ENCODE data around the gene UBXN1. TPM values are rescaled to one million over a fixed set of nuclear protein-coding genes. Genes with fewer than 3 reads are reported as not detected.
A peak's percentile ranks its signal among the peaks of the same experiment; 100 is the strongest.

Gene UBXN1
- polyA plus RNA-seq (2012; ENCODE audit: missing spikeins) = 101 TPM

DNA sequence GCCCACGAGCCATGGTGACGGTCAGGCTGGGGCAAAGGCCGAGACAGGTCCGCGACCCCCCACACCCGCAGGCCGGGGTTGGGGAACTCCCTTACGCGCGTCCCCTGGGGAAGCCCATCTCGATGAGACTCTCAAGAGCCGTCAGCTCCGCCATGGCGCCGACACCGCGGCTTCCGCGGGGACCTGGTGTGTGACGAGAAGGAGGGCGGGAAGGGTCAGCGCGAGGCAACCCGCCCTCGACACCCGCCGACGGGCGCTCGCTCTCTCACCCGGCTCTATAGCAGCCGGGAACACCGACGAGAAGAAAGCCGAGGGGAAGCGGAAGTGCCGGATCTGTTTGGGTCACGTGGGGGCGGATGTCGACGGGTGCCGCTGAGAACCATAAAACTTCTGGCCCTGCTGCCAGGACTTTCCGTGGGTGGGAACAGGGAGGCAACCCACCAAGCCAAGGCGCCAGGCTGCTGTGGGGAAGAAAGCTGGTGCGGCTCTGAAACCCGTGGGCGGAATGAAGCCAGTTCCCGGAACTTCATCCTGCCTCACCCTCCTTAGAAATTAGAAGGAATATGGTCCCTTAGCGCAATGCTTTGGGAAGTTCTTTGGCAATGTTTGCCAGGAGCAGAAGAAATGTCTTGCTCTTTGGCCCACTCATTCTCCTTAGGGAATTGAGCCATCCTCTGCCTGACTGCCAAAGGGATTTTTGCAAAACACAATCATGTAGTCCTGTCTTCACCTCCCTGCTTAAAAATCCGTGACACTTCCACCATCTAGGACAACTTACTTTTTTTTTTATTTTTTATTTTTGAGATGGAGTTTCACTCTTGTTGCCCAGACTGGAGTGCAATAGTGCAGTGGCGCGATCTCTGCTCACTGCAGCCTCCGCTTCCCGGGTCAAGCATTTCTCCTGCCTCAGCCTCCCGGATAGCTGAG lies at the start of gene UBXN1:
Gene UBXN1 (minus strand): TSS at position 304 of the 927 bp plus-strand sequence. CDS start 150 bp downstream, at position 154.
- peak; percentile 91 for DNase-seq (ENCODE audit: insufficient read length)
- peak; percentile 80 for FAIRE-seq
- TF ChIP-seq TAF1 (IDR thresholded peaks at IDR 0.05; ENCODE audit: borderline replicate concordance, low read depth, low read length) = peak; percentile 73
- TF ChIP-seq POLR2A (IDR thresholded peaks at IDR 0.05; ENCODE audit: low read depth, low read length) = peak; percentile 91; the same call in 1 of the 2 replicates
- peak; percentile 93 for TF ChIP-seq POLR2AphosphoS5 (IDR thresholded peaks at IDR 0.05; ENCODE audit: low read depth, low read length)

GRCh38 chr11:62728171-62728988 lies 49.5 kb upstream of the UBXN1 start, which contains the start of gene TTC9C:
Gene TTC9C, plus strand, starts transcription at chr11:62728486. Its CDS starts 363 bp downstream, at chr11:62728849.
- peak; percentile 64; the same call in 1 of the 2 replicates for TF ChIP-seq POLR2AphosphoS5 (IDR thresholded peaks at IDR 0.05; ENCODE audit: low read depth, low read length)
- TF ChIP-seq TAF1 (IDR thresholded peaks at IDR 0.05; ENCODE audit: borderline replicate concordance, low read depth, low read length) = peak; percentile 14; the same call in 1 of the 2 replicates
- TF ChIP-seq POLR2A (IDR thresholded peaks at IDR 0.05; ENCODE audit: low read depth, low read length) = peak; percentile 69; the same call in 1 of the 2 replicates
- DNase-seq (ENCODE audit: insufficient read length) = peak; percentile 55
- peak; percentile 60 for FAIRE-seq

DNA sequence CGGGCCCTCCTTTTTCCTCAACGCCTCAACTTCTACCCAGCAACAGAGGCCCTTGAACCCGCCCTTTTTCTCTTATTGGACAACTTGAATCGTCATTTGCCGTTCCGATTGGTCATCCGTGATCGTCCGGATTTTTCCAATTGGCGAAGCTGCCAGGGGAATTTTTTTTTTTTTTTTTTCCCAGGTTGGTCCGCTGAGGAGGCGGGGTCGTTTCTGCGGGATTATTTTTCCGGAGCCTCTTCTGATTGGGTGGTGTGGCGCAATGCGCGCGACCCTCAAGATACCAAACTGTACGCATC lies 48.9 kb upstream of the UBXN1 start:
- DNase-seq (ENCODE audit: insufficient read length) (peak; percentile 58), FAIRE-seq (no peak)
- no peak for TF ChIP-seq TAF1 (IDR thresholded peaks at IDR 0.05; ENCODE audit: borderline replicate concordance, low read depth, low read length)
- no peak for TF ChIP-seq POLR2A (IDR thresholded peaks at IDR 0.05; ENCODE audit: low read depth, low read length)
- TF ChIP-seq POLR2AphosphoS5 (IDR thresholded peaks at IDR 0.05; ENCODE audit: low read depth, low read length) = no peak

DNA sequence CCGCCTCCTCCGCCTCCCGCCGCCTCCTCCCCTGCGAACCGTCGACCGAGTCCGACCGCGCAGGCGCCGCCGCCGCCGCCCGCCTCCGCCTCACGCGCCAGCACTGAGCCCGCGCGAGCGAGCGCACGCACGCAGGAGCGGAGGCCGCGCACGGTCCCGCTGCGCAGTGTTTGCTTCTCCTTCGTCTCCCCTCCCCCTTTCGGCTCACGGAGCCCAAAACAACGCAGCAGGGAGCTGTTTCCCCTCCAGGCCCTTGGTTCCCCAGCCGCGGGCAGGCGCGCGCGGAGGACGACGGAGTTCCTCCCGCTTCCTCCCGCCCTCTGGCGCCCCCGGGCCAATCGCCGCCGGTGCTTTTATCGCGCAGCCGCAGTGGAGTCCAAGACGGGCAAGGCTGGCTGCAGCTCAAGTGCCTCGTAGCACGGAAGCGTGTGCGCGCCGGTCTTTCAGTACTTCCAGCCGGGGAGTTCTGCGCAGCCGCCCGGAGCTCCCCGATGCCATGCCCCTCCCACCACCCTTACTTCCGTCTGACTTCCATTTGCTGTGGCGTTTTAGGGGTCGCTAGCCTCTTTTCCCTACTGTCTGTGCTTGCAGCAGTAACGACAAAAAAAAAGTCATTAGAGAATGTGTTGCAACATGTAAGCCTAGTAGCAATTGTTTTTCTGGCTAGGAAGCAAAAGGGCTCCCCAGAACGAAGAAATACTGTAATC lies 48.4 kb upstream of the UBXN1 start, which contains the start of gene HNRNPUL2:
Gene HNRNPUL2 (minus strand): TSS at position 293 of the 707 bp plus-strand sequence. CDS start 301 bp downstream, outside the sequence.
- TF ChIP-seq TAF1 (IDR thresholded peaks at IDR 0.05; ENCODE audit: borderline replicate concordance, low read depth, low read length) (no peak), POLR2A (IDR thresholded peaks at IDR 0.05; ENCODE audit: low read depth, low read length) (peak; percentile 98), POLR2AphosphoS5 (IDR thresholded peaks at IDR 0.05; ENCODE audit: low read depth, low read length) (peak; percentile 96)
- DNase-seq (ENCODE audit: insufficient read length) (peak; percentile 93), FAIRE-seq (peak; percentile 97)

- TF ChIP-seq TAF1 (IDR thresholded peaks at IDR 0.05; ENCODE audit: borderline replicate concordance, low read depth, low read length) (peak; percentile 41; the same call in 1 of the 2 replicates), POLR2A (IDR thresholded peaks at IDR 0.05; ENCODE audit: low read depth, low read length) (no peak)
- FAIRE-seq (no peak), DNase-seq (ENCODE audit: insufficient read length) (no peak)
These were observed 48.0 kb upstream of the UBXN1 start for GRCh38 chr11:62726915-62727164.

DNA sequence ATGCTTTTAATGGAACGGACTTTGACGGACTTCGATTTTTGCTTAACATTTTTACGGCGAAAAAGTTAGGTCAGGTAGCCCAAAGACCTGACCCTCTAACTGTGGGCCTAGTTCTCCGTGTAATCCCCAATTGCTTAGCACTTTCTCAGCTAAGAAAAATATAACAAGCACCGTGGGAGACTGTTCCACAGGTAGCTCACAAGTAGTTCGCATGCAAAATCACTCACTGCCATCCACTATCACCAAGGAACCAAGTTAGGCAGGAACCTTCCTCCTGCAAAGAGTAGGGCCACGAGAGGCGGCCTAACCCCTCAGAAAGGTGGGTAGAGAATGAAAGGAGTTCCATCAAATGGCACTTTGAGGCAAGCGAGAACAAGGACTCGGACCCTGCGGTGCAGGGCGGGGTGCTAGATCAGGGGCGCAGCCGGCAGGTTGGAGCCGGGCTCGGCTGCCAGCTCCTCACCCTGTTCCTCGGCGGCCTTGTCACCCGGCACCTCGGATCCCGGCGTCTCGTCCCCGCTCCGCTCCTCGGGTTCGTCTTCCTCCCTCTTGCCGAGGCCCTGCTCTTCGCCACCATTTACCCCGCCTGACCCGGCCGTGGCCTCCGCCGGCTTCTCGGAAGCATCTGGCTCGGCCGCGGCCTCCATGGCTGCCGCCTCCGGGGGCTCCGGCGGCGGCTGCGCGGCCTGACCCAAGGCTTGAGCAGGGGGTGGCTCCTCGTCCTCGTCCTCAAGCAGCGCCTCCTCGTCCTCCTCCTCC lies 47.5 kb upstream of the UBXN1 start:
- FAIRE-seq = peak; percentile 21
- no peak for TF ChIP-seq POLR2A (IDR thresholded peaks at IDR 0.05; ENCODE audit: low read depth, low read length)
- 0 out of 2 replicates have a peak, but pooled peaks have one; percentile 28 for TF ChIP-seq TAF1 (IDR thresholded peaks at IDR 0.05; ENCODE audit: borderline replicate concordance, low read depth, low read length)
- DNase-seq (ENCODE audit: insufficient read length) = no peak

- TF ChIP-seq POLR2A (IDR thresholded peaks at IDR 0.05; ENCODE audit: low read depth, low read length) (no peak), POLR2AphosphoS5 (IDR thresholded peaks at IDR 0.05; ENCODE audit: low read depth, low read length) (no peak), TAF1 (IDR thresholded peaks at IDR 0.05; ENCODE audit: borderline replicate concordance, low read depth, low read length) (no peak)
- FAIRE-seq (no peak), DNase-seq (ENCODE audit: insufficient read length) (no peak)
These were observed 46.8 kb upstream of the UBXN1 start for GRCh38 chr11:62725646-62726045.

DNA sequence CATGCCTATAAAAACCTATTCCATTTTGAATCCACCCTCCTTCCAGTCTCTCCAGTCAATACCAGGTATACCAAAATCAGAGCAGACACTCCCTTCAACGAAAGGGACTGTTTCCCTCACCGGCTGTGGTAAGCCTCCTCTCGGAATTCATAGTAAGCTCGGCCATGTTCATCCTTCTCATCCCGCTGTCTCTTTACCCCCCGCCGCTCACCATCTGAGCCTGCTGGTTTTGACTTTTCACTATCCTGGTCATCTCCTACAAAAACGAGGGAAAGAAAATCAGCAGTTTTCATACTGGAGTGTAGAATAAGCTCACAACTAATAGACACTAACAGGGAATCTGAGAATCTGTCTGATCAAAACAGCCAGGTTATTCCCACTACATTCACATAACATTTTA lies 45.3 kb upstream of the UBXN1 start:
- TF ChIP-seq TAF1 (IDR thresholded peaks at IDR 0.05; ENCODE audit: borderline replicate concordance, low read depth, low read length) (no peak), POLR2AphosphoS5 (IDR thresholded peaks at IDR 0.05; ENCODE audit: low read depth, low read length) (no peak), POLR2A (IDR thresholded peaks at IDR 0.05; ENCODE audit: low read depth, low read length) (no peak)
- no peak for DNase-seq (ENCODE audit: insufficient read length)
- no peak for FAIRE-seq

DNA sequence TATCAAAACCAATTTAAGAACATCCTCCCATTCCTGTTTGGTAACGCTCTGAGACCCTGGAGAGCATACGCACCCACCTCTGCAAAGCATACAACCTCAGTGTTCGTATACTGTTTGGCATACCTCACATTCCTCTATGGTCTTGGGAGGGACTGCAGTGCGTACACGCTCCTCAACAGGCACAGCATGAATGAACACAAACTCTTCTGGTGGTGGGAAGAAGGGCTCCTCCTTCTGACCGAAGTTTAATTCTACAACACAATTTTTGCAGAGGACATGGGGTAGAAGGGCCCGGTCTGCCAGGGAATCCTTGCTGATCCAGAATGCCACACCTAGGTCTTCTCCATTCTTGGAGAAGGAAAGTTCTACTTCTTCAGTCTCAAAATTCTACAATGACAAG lies 43.1 kb upstream of the UBXN1 start:
- TF ChIP-seq TAF1 (IDR thresholded peaks at IDR 0.05; ENCODE audit: borderline replicate concordance, low read depth, low read length) (no peak), POLR2AphosphoS5 (IDR thresholded peaks at IDR 0.05; ENCODE audit: low read depth, low read length) (no peak), POLR2A (IDR thresholded peaks at IDR 0.05; ENCODE audit: low read depth, low read length) (no peak)
- FAIRE-seq (no peak), DNase-seq (ENCODE audit: insufficient read length) (no peak)

DNA sequence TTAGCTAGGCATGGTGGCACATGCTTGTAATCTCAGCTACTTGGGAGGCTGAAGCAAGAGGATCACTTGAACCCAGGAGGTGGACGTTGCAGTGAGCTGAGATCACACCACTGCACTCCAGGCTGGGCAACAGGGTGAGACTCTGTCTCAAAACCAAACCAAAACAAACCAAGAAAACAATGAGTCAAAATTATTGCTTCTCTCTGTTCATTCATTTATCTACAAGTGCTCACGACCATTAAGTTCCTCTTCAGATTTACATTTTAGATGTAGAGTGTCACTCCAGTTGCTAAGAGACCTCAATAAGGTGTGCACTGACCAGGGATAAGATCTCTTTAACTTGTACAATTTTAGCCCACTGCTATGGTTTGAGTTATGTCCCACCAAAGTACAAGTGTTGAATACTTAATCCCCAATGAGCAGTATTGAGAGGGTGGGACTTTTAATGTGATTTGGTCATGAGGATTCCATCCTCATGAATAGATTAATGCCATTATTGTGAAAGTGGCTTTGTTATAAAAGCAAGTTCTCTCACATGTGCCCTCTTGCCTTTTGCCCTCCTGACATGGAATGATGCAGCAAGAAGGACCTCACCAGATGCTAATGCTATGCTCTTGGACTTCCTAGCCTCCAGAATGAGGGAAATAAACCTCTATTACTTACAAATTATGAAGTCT lies 40.6 kb upstream of the UBXN1 start:
- TF ChIP-seq POLR2AphosphoS5 (IDR thresholded peaks at IDR 0.05; ENCODE audit: low read depth, low read length) (no peak), POLR2A (IDR thresholded peaks at IDR 0.05; ENCODE audit: low read depth, low read length) (no peak), TAF1 (IDR thresholded peaks at IDR 0.05; ENCODE audit: borderline replicate concordance, low read depth, low read length) (no peak)
- FAIRE-seq (no peak), DNase-seq (ENCODE audit: insufficient read length) (no peak)
